Keratinocyte (primary cell): ENCODE results near the gene KIAA1143. TPM values are rescaled to one million over a fixed set of nuclear protein-coding genes. Genes with fewer than 3 reads are reported as not detected.

ENCODE experiments used
- DNase-seq: peaks from one replicate; pipeline ENCODE4 v3.0.0-alpha.2; 2011; ENCODE audit warnings: low read depth, missing footprints, low spot score
- FAIRE-seq: peaks from 2 replicates; lab custom pipeline; 2011; peaks lifted over from hg19 to GRCh38; lab: Jason Lieb, UNC
- H2AFZ ChIP-seq: 2 replicates; pipeline ENCODE4 v1.6.0; 2012; ENCODE audit warnings: low read length, control low read depth, inconsistent platforms; ENCODE audit not compliant: control insufficient read depth
- H3K27ac ChIP-seq: 2 replicates; pipeline ENCODE4 v1.5.1; 2011; ENCODE audit warnings: low read length; ENCODE audit not compliant: control insufficient read depth, insufficient read depth
- H3K27me3 ChIP-seq: 3 replicates; pipeline ENCODE4 v1.6.0; 2011; ENCODE audit warnings: low read length; ENCODE audit not compliant: control insufficient read depth, insufficient read depth; ENCODE audit errors: extremely low read depth
- H3K36me3 ChIP-seq, 2 experiments: 2 replicates in 1 of 2; 3 replicates in 1 of 2; pipeline ENCODE4 v1.5.1; 2011; ENCODE audit warnings: low read length in 2 of 2, mild to moderate bottlenecking in 1 of 2; ENCODE audit not compliant: control insufficient read depth in 2 of 2, insufficient read depth in 2 of 2; ENCODE audit errors: extremely low read depth in 1 of 2
- H3K4me1 ChIP-seq: 3 replicates; pipeline ENCODE4 v1.5.1; 2011; ENCODE audit warnings: low read length; ENCODE audit not compliant: control insufficient read depth, insufficient read depth; ENCODE audit errors: extremely low read depth
- H3K4me2 ChIP-seq: 3 replicates; pipeline ENCODE4 v1.6.0; 2011; ENCODE audit warnings: low read depth, low read length; ENCODE audit not compliant: control insufficient read depth, insufficient read depth; ENCODE audit errors: extremely low read depth
- H3K4me3 ChIP-seq, 3 experiments: fragments of 200-600 bp in 1 of 3; sonication (generic) in 1 of 3; 2 replicates in 2 of 3; 3 replicates in 1 of 3; pipeline ENCODE4 v1.5.1; 2011 to 2016; ENCODE audit warnings: low read length in 3 of 3, mild to moderate bottlenecking in 3 of 3, control low read depth in 2 of 3, inconsistent platforms in 1 of 3, low read depth in 1 of 3, mixed read lengths in 1 of 3, mixed run types in 1 of 3, moderate library complexity in 1 of 3; ENCODE audit not compliant: control insufficient read depth in 2 of 3, insufficient read depth in 2 of 3; ENCODE audit errors: extremely low read depth in 1 of 3
- H3K79me2 ChIP-seq: 2 replicates; pipeline ENCODE4 v1.6.0; 2012; ENCODE audit warnings: low read length; ENCODE audit not compliant: control insufficient read depth, insufficient read depth
- H3K9ac ChIP-seq: 3 replicates; pipeline ENCODE4 v1.6.0; 2011; ENCODE audit warnings: low read length; ENCODE audit not compliant: control insufficient read depth, insufficient read depth; ENCODE audit errors: extremely low read depth
- H3K9me1 ChIP-seq: 3 replicates; pipeline ENCODE4 v1.6.0; 2011; ENCODE audit warnings: low read length; ENCODE audit not compliant: control insufficient read depth, insufficient read depth; ENCODE audit errors: extremely low read depth
- H3K9me3 ChIP-seq: 2 replicates; pipeline ENCODE4 v1.5.1; 2012; ENCODE audit warnings: low read depth, low read length; ENCODE audit not compliant: control insufficient read depth
- H4K20me1 ChIP-seq: 3 replicates; pipeline ENCODE4 v1.6.0; 2011; ENCODE audit warnings: low read length; ENCODE audit not compliant: control insufficient read depth, insufficient read depth; ENCODE audit errors: extremely low read depth
- EZH2 ChIP-seq: IDR thresholded peaks from one replicate; pipeline ENCODE4 v1.6.1; 2012; ENCODE audit warnings: inconsistent platforms, mild to moderate bottlenecking, low read length, moderate library complexity
- dilution Hi-C: fragments of 300-500 bp; cut with MboI; formaldehyde crosslinking; loops from one replicate; pipeline ENCODE4 v1.7.0; 2020; ENCODE audit warnings: low sequenced_read_pairs; ENCODE audit not compliant: extremely low pct_ligation_motif_present
- polyA plus RNA-seq, 5 experiments: library from polyadenylated mRNA; depleted of rRNA in 3 of 5; stranded (reverse) in 3 of 5; stranded (forward) in 1 of 5; unstranded in 1 of 5; fragments of >200 nt; gene quantifications; 1 replicate in 1 of 5; 2 replicates in 3 of 5; 3 replicates in 1 of 5; pipeline versions ENCODE4 v1.2.1 to v1.2.3, GENCODE V29; 2011 to 2012; ENCODE audit warnings: missing spikeins in 2 of 5, low read depth in 1 of 5, low replicate concordance in 1 of 5
- TF ChIP-seq, protein P1 (sequence below), 3 experiments: IDR thresholded peaks in 1 of 3; conservative IDR thresholded peaks in 1 of 3; optimal IDR thresholded peaks in 1 of 3; 2 replicates in 2 of 3; 3 replicates in 1 of 3; pipeline versions ENCODE3 to v1.5.1; 2011; ENCODE audit warnings: low read length in 3 of 3, mild to moderate bottlenecking in 3 of 3, moderate library complexity in 2 of 3, control low read depth in 1 of 3, inconsistent platforms in 1 of 3; ENCODE audit not compliant: insufficient read depth in 2 of 3; ENCODE audit errors: extremely low read depth in 1 of 3

KIAA1143 gene
- polyA plus RNA-seq, 1 donor (not counting 4 experiments of a cell fraction or from before 2014, with no cell fraction given): 12.7 TPM

DNA sequence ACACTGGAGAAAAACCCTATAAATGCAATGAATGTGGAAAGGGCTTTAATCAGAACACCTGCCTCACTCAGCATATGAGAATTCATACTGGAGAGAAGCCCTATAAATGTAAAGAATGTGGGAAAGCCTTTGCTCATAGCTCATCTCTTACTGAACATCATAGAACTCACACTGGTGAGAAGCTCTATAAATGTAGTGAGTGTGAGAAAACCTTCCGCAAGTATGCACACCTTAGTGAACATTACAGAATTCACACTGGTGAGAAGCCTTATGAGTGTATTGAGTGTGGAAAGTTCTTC lies 39.4 kb downstream of the KIAA1143 start:
- peaks cover 8 to 10% of the 10 kb centered on the region in 2 experiments for H3K36me3 ChIP-seq
- dilution Hi-C loops: no loop called here

DNA sequence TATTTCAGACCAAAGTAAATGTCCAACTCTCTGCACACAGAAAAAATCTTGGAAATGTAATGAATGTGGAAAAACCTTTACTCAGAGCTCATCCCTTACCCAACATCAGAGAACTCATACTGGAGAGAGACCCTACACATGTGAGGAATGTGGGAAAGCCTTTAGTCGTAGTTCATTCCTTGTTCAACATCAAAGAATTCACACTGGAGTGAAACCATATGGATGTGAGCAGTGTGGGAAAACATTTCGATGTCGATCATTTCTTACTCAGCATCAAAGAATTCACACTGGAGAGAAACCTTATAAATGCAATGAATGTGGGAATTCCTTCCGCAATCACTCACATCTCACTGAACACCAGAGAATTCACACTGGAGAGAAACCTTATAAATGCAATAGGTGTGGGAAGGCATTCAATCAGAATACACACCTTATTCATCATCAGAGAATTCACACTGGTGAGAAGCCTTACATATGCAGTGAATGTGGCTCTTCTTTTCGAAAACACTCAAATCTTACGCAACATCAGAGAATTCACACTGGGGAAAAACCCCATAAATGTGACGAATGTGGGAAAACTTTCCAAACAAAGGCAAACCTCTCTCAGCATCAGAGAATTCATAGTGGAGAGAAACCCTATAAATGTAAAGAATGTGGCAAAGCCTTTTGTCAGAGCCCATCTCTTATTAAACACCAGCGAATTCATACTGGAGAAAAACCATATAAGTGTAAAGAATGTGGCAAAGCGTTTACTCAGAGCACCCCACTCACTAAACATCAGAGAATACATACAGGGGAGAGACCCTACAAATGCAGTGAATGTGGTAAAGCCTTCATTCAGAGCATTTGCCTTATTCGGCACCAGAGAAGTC lies 40.0 kb downstream of the KIAA1143 start:
- FAIRE-seq: no peak
- H3K27me3 ChIP-seq: no peaks in the 10 kb centered on the region
- no peaks in the 10 kb centered on the region for H4K20me1 ChIP-seq
- no peaks in the 10 kb centered on the region for H3K4me1 ChIP-seq
- no peaks in the 10 kb centered on the region for H3K79me2 ChIP-seq
- peaks cover 37% of the 10 kb centered on the region for H3K9me3 ChIP-seq
- no peak overlapping the region for H3K4me2 ChIP-seq
- dilution Hi-C loops: no loop called here
- H3K4me3 ChIP-seq: no peak overlapping the region
- TF ChIP-seq, protein P1, sequence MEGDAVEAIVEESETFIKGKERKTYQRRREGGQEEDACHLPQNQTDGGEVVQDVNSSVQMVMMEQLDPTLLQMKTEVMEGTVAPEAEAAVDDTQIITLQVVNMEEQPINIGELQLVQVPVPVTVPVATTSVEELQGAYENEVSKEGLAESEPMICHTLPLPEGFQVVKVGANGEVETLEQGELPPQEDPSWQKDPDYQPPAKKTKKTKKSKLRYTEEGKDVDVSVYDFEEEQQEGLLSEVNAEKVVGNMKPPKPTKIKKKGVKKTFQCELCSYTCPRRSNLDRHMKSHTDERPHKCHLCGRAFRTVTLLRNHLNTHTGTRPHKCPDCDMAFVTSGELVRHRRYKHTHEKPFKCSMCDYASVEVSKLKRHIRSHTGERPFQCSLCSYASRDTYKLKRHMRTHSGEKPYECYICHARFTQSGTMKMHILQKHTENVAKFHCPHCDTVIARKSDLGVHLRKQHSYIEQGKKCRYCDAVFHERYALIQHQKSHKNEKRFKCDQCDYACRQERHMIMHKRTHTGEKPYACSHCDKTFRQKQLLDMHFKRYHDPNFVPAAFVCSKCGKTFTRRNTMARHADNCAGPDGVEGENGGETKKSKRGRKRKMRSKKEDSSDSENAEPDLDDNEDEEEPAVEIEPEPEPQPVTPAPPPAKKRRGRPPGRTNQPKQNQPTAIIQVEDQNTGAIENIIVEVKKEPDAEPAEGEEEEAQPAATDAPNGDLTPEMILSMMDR (optimal IDR thresholded peaks at IDR 0.05 in 1 of 3, IDR thresholded peaks at IDR 0.05 in 1 of 3, conservative IDR thresholded peaks at IDR 0.05 in 1 of 3; ENCODE audit: extremely low read depth in 1 of 3, insufficient read depth in 2 of 3, low read length in 3 of 3): no peak
- no peak for TF ChIP-seq EZH2
- H3K27ac ChIP-seq: no peak overlapping the region
- H3K9me1 ChIP-seq: no peaks in the 10 kb centered on the region
- peaks cover 8 to 10% of the 10 kb centered on the region in 2 experiments for H3K36me3 ChIP-seq
- no peak for DNase-seq
- H2AFZ ChIP-seq: no peak overlapping the region
- no peak overlapping the region for H3K9ac ChIP-seq

More for the DNA sequence above, 39.4 kb downstream of the KIAA1143 start:
- DNase-seq: no peak
- Histone ChIP-seq H3K4me3 (no peak overlapping the region), H3K27ac (no peak overlapping the region), H3K27me3 (no peaks in the 10 kb centered on the region), H3K9me1 (no peaks in the 10 kb centered on the region), H2AFZ (no peak overlapping the region), H3K9ac (no peak overlapping the region), H4K20me1 (no peaks in the 10 kb centered on the region), H3K4me2 (no peak overlapping the region), H3K79me2 (no peaks in the 10 kb centered on the region), H3K4me1 (no peaks in the 10 kb centered on the region), H3K9me3 (peaks cover 37% of the 10 kb centered on the region)
- no peak for FAIRE-seq
- no peak for TF ChIP-seq EZH2
